ENCODE measurements around the gene CCNL2.
"Not testable (repeated sequence)": the region's sequence is repeated elsewhere in the genome, so short reads cannot be mapped to it uniquely, and the experiment has no call there.

GRCh38 chr1:1370094-1370493 lies 29.0 kb downstream of the CCNL2 start:
- TF ChIP-seq, protein P1, sequence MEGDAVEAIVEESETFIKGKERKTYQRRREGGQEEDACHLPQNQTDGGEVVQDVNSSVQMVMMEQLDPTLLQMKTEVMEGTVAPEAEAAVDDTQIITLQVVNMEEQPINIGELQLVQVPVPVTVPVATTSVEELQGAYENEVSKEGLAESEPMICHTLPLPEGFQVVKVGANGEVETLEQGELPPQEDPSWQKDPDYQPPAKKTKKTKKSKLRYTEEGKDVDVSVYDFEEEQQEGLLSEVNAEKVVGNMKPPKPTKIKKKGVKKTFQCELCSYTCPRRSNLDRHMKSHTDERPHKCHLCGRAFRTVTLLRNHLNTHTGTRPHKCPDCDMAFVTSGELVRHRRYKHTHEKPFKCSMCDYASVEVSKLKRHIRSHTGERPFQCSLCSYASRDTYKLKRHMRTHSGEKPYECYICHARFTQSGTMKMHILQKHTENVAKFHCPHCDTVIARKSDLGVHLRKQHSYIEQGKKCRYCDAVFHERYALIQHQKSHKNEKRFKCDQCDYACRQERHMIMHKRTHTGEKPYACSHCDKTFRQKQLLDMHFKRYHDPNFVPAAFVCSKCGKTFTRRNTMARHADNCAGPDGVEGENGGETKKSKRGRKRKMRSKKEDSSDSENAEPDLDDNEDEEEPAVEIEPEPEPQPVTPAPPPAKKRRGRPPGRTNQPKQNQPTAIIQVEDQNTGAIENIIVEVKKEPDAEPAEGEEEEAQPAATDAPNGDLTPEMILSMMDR (IDR thresholded peaks at IDR 0.05), result not testable (repeated sequence)
- not testable (repeated sequence) for TF ChIP-seq SREBF2 (IDR thresholded peaks at IDR 0.05); HES2 (IDR thresholded peaks at IDR 0.05); RAD21 (conservative IDR thresholded peaks at IDR 0.05 in 1 of 2, IDR thresholded peaks at IDR 0.05 in 1 of 2)
